T follicular helper cell (primary cell): ENCODE measurements around the gene CIBAR2.

Source experiments
- DNase-seq: peaks from one replicate; pipeline ENCODE4 v3.0.0-alpha.2; 2020; ENCODE audit warnings: low read depth

The CIBAR2 gene

DNA sequence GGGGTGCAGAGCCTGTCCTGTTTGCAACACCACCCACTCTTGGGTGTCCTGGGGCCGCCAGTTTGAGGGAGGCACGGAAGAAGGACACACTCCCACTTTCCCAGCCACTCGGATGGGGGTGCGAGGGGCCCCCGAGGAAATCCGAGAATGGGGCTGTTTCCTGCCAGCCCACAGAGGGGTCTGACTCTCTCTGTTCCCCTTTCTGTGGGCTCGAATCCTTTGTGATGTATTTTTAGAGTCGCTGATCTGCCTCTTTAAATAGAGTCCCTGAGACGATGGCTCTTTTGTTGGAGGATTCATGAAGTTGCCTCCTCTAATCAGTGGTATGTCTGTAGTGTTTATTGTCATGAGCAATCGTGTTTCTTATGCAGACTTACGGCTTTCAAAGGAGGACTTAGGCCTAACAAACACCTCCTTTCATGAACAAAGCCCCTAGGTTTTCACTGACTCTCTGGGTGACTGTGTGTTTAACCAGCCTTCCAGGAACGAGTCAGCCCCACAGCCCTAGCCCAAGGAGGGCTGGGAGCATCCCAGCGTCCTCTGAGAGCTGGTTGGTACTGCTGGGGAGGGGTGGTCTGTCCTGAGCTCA lies 29.1 kb downstream of the CIBAR2 start:
- DNase-seq, result no peak

DNA sequence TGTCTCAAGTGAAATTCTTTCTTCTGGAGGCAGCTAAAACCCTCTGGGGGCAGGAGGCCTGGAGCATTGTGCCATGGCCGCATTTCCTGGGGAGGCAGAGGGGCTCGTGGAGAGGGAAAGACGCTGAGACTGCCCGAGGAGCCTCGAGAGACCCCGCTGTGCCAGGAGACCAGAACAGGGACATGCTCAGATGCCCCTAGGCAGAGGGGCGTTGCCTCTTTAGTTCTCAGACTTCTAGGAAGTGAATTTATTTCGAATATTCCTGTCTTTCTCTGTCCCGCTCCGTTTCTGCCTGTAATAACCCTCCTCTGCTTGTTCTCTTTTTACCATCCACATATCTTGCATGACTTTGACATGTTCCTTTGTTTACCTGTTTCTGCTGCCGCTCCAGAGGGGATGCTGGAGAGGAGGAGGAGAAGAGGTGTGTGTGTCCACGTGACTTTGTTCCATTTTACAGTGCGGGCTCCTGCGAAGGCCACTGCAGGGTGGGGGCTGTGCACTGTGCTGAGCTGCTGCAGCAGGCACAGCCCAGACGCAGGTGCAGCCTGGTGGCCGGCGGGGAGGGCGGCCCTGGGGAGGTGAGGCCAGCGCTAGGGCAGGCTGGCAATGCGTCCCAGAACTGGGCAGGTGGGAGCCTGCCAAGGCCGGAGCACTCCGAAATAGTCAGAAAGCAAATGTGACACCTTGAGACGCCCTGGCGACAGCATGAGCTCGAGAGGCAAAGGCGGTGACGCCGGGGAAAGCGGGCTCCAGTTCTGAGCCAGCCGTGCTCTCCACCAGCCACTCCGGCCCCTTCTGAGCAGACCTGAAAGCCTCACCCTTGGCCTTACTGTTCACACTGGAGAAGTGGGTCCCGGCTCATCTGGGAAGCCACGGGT lies 29.9 kb downstream of the CIBAR2 start:
- no peak for DNase-seq

DNA sequence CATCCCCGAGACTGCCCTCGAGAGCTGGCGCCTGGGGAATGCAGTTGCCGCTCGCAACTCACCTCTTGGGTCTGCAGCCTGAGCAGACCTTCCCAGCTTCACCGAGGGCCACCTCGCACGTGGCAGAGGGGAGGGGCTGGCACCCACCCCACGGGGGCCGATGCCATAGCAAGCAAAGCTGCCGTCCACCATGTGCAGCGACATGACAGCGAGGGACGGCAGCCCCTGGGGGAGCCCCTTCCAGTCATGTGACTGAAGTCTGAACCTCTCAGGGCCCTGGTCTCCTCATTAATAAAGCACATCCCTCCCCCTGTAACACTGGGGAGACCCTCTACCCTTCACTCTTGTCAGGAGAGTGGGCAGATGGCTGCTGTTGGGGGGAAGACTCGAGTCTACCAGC lies 30.5 kb downstream of the CIBAR2 start:
- DNase-seq, result no peak

- no peak for DNase-seq
Observed at GRCh38 chr16:85081038-85081437, 31.2 kb downstream of the CIBAR2 start.

- no peak for DNase-seq
Observed at GRCh38 chr16:85079785-85080570, 32.3 kb downstream of the CIBAR2 start.

- DNase-seq, result no peak
Observed at GRCh38 chr16:85078952-85079351, 33.3 kb downstream of the CIBAR2 start.

DNA sequence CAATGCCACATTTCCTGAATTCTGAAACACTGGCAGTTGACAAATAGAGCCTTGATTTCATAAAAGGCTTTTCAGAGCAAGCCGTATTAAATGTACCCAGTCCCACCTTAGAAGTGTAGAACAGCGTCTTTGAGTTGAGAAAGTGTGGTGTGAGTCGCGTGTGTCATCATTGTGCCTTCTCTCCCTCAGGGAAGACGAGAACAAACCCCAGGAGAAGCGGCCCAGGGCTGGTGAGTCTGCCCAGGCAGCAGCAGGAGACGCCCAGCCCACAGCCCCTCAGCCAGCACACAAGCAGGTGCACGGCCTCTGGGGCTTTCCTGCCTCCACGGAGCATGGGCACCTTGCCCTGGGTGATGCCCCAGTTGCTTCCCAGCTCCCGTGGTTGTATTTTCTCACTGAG lies 34.0 kb downstream of the CIBAR2 start:
- no peak for DNase-seq

DNA sequence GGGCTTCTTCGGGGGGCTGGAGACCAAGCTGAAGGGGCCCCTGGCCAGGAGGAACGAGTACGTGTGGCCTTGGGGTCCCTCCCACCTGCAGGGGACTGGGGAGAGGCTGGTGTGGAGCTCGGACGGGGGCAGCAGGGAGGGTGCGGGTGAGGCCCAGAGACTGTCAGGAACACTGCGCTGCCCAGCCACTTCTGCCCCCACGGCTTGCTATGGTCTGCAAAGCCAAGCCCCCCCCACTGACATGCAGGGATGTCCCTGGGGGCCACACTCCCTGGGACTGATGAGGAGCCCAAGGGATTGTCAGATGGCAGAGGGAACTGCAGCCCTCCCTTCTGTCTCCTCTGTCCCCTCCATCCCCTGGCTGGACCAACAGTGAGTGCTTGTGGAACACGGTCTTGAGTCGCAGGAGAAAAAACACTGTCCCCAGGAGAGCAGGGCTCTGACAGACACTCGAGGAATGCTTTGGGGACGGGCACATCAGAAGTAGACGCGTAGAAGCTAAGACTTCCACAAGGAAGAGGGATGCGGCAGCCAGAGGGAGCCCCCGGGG lies 34.6 kb downstream of the CIBAR2 start:
- DNase-seq, result no peak

DNA sequence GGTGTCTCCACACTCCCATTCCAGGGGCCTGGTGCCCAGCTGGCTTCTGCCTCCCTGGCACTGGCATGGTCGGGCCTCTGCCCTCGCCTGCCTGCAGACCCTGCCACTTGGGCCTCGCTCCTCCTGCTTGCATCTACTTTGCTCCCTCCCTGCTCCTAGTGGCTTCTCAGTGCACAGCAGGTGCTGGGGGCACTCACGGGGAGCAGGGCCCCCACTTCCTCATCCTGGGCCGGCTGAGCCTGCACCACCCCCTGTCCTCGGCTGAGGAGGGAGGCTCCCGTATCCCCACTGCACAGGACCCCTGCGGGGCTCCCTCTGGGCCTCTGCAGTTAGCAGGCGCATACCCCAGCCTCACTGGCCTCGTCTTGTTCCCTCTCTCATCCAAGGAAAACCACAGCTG lies 35.2 kb downstream of the CIBAR2 start:
- DNase-seq, result no peak

GRCh38 chr16:85075236-85075924 lies 36.9 kb downstream of the CIBAR2 start:
- DNase-seq, result no peak

DNA sequence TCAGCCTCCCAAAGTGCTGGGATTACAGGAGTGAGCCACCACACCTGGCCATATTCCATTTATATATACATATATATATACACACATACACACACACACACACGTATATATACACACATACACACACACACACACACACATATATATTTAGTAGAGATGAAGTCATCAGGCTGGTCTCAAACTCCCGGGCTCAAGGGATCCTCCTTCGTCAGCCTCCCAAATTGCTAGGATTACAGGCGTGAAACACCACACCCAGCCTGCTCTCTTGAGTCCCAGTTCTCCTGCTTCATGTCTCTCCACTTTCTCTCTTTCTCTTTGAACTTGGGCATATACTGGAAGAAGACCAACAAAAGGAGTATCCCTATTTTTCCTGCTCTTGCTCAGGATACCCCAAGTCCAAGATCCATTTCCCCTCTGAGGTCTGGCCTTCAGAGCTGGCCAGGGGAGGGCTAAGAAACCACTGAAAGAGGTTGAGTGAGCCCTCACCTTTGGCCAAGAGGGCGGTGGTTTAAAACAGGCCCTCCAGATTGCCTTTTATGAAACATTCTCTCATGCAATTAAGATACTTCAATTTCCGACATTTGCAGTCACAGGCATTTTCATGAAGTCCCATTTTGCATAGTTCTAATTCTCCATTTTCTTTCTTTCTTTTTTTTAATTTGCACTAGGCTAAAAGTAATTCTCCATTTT lies 37.9 kb downstream of the CIBAR2 start:
- DNase-seq, result no peak

DNA sequence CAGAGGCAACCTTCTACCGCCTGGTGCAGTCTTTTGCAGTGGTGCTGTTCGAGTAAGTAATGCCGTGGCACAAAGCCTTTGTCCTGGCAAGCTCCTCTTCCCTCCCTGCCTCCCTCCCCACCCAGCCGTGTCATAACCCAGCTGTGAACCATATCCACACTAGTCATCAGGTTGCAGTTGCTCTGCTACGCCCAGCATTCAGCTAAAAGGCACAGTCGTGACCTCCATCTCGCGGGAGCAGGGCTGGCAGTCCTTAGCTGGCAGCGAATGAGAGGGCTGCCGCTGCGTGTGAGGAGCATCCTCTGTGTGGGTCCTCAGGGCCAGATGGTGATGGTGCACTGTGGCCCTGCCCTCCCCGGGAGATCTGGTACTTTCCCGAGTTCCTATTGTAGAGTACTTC lies 39.3 kb downstream of the CIBAR2 start:
- no peak for DNase-seq

DNA sequence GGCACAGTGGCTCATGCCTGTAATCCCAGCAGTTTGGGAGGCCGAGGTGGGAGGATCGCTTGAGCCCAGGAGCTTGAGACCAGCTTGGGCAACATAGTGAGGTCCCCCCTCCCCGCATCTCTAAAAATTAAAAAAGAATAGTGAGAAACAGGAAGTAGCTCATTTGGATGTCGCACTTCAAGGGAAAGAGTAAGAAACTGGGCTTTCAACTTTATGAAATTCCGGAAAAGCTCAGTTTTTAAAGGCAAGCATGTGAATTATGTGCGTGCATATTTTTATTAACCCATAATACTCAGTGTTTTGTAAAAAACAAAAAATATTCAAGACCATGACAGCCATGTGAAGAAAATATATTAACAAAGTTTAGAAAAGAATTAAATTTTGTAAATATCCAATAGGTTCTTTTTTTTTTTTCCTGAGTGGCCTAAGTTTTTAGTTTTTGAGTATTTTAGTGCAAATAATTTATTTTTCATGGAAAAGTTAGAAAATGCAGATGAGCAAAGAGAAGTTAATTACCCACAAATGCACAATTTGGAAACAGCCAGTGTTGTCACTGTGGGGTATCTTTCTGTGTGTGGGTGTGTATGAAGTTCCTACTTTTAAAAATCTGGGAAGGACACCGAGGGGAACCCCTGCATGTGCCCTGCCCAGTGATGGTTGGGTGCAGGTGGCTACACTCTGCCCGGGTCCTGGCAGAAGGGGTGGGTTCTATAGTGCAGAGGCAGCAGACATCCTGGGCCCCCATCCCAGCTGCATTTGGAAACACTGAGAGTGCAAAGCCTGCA lies 40.0 kb downstream of the CIBAR2 start:
- no peak for DNase-seq

- DNase-seq, result no peak
Observed at GRCh38 chr16:85069171-85069570, 43.1 kb downstream of the CIBAR2 start.

- DNase-seq, result no peak
Observed at GRCh38 chr16:85068746-85069145, 43.5 kb downstream of the CIBAR2 start.

DNA sequence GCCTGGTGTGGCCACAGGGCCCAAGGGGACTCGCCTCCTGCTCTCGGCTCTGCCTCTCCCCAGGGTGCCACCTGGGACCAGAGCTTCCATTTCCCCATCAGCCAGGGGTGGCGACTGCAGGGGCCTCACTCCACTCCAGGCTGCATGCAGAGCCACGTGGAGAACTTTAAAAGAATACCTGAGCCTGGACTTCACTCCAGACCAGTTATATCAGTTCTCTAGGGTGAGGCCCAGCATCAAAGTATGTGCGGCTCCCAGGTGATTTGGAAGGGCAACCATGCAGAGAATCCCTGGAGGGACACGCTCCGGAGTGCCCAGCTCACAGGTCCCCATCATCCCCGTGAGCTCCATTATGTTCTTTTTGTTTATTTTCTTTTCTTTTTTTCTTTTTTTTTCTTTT lies 44.8 kb downstream of the CIBAR2 start:
- DNase-seq, result no peak

- no peak for DNase-seq
Observed at GRCh38 chr16:85067024-85067423, 45.2 kb downstream of the CIBAR2 start.

GRCh38 chr16:85066346-85066885 lies 45.9 kb downstream of the CIBAR2 start:
- DNase-seq, result no peak

GRCh38 chr16:85065099-85065498 lies 47.2 kb downstream of the CIBAR2 start:
- DNase-seq, result no peak

DNA sequence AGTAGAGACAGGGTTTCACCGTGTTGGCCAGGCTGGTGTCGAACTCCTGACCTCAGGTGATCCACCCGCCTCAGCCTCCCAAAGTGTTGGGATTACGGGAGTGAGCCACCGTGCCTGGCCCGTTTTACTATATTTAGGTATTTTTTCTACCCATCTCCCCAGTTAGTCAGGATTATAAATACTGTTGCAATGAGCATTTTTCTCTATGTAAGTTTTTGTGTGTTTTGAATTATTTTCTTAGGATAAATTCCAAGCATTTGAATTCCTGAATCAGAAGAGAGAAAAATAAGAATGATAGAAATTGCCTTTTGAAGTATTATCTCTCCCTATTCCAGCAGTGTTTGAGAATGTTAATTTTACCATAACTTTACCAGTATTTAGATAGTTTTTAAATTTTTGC lies 48.1 kb downstream of the CIBAR2 start:
- no peak for DNase-seq
